ENCODE results near the gene SLC35F3. TPM values are rescaled to one million over a fixed set of nuclear protein-coding genes. Genes with fewer than 3 reads are reported as not detected.

Gene SLC35F3
- total RNA-seq, 1 donor from 2014 or later, result 2.7 TPM

DNA sequence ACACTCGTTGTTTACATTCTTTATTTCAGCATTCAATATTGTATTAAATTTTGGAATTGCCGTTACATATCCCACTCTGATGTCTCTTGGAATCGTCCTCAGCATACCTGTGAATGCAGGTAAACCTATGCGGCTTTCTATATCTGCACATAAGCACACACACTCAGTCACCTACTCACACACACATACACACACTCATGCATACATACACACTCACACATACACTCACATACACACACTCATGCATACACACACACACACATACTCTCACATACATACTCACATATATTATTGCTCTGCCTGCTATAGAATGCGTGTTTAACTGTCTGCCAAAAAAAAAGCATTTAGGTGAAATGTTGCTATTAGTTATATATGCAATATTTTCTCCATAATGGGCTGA is 415.6 kb downstream of the SLC35F3 start:
- no peak for DNase-seq (ENCODE audit: low read depth)

DNA sequence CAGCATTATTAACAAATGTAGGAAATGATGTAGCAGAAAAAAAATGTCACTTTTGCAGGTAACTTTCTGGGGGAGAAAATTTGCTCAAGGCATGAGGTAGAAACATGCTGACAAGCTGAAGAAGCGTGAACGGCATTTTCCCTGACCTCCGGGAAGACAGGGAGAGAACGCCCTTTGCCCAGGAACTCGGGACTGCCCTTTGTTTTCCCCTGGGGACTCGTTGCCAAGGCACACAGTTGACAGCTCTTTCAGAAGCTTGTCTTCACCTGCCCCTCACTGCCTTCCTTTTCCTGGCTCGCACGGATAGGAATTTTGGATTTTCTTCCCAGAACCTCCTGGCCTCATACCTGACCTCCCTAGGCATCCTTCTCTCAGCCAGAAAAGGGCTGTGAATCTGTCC is 416.1 kb downstream of the SLC35F3 start:
- DNase-seq (ENCODE audit: low read depth), result no peak

DNA sequence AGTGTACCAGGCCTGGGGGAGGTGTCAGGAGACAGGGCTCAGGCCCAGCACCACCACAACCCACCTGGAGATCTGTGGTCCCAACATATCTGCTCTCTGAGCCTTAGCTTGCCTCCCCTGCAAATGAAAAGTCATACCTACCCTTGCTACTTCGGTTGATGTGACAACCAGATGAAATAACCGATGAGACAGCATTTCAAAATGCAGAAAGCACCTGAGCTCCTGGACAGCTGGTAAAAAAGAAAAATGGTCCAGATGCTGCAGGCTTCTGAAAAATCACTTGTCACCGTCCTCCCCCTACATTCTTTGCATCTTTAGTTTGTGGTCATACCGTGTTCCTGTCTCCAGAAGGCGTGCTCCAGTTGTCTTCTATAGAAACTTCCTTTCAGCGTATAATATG is 416.8 kb downstream of the SLC35F3 start:
- DNase-seq (ENCODE audit: low read depth), result no peak

DNA sequence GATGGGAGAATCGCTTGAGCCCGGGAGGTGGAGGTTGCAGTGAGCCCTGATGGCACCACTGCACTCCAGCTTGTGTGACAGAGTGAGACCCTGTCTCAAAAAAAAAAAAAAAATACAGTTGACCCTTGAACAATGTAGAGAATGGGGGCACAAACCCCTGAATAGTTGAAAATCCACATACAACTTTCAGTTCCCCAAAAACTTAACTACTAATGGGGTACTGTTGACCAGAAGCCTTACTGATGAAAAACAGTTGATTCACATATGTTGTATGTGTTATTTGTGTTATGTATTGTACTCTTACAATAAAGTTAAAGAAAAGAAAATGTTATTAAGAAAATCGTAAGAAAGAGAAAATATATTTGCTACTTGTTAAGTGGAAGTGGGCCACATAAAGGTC is 417.6 kb downstream of the SLC35F3 start:
- DNase-seq (ENCODE audit: low read depth), result no peak

DNA sequence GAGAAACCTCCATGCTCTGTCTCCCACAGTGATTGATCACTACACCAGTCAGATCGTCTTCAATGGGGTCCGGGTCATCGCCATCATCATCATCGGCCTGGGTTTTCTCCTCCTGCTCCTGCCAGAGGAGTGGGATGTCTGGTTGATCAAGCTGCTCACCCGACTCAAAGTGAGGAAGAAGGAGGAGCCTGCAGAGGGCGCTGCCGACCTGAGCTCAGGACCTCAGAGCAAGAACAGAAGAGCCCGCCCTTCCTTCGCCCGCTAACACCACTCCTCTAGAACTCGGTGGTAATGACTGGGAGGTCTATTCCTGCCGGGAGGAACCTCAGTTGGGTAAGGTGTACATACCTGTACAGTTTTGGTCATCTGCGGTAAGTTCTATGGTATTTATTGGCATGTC is 418.5 kb downstream of the SLC35F3 start:
- DNase-seq (ENCODE audit: low read depth), result no peak

DNA sequence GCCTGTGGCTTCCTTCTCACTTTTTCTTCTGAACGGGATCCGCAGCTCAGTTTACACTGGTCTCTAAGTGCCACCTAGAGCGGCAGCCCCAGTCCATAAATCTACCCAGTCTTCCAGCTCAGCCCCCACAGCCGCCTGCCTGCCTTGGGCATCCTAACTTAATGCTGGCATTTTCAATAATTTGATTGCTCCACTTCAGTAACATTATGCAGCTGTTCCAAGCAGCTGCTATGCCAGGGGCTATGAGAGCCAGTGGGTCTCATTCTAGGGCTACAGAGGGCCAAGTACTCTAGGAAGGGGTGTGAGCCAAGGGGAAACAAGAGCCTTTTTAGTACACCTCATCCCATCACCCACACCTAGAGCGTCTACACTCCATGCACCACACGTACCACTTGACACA is 420.3 kb downstream of the SLC35F3 start:
- DNase-seq (ENCODE audit: low read depth), result no peak

DNA sequence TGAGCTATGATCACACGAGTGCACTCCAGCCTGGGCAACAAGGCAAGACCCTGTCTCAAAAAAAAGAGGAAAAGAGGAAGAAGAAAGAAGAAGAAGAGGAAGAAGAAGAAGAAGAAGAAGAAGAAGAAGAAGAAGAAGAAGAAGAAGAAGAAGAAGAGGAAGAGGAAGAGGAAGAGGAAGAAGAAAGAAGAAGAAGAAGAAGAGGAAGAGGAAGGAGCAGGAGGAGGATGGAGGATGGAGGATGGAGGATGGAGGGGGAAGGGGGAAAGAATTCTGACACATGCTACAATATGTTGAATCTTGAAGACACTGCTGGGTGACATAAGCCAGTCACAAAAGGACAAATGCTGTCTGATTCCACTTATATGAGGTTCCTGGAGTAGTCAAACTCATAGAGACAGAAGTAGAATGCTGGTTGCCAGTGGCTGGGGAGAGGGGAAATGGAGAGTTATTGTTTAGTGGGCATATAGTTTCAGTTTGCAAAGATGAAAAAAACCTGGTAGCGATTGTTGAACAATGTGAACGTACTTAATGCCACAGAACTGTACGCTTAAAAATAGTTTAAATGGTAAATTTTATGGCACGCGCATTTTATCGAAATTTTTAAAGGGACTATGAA is 421.5 kb downstream of the SLC35F3 start:
- no peak for DNase-seq (ENCODE audit: low read depth)

DNA sequence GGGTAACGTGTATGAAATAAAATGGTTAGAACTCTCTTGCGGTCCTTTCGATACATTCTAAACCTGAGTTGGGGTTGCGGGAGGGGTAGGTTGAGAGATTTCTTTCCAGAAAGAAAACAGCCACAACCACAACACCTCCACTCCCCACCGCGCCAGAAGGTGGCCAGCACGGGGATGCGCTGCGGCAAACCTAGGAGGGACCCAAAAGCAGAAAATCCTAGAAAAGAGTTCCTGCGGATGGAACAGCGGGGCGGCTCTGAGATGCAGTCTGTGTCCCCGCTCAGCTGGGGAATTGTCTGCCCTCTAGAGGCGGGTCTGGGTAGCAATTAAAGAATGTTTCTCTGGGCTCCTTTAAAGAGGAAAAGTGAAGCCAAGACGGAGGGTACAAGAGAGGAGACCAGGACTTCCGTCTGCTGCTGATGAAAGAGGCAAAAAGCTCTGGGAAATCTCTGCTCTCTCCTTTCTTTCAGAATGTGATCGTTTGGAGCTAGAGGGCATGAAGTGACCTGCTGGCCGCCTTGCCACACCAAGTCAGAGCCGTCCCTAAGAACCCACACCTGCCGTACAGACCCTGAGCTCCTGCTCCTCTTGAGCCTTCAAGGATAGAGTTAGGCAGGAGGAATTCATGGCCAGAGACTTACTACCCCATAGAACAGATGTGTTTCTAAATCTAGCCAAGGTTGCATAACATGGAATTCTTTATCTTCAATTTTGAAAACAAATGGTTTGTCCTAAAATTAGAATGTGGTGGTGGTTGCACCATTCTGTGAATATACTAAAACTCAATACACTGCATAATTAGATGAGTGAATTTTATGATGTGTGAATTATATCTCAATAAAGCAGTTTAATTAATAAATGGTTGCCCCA is 422.3 kb downstream of the SLC35F3 start:
- DNase-seq (ENCODE audit: low read depth), result peak; percentile 29

DNA sequence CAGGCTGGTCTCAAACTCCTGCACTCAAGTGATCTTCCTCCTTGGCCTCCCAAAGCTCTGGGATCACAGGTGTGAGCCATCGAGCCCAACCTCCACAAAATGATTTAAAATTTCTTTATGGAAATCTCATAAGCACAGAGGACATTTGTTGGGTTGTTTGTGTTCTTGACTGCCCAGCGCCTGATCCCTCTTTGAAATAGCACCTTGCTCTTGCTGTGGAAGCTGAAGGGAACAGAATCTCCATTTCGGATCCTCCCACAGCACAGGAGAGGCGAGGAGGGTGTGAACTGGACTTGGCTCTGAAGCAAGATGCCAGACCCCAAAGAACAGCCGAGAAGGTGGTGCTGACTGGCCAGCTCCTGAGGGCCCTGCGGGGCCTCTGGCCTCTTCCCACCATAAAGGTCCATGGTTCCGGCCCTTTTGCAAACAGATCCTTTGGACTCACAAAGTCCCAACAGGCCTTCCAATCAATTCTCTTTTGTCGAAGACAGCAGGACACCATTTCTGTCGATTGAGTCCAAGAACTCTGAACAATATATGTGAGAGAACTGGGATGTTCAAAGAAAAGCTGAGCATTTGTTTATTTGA is 423.2 kb downstream of the SLC35F3 start:
- no peak for DNase-seq (ENCODE audit: low read depth)

DNA sequence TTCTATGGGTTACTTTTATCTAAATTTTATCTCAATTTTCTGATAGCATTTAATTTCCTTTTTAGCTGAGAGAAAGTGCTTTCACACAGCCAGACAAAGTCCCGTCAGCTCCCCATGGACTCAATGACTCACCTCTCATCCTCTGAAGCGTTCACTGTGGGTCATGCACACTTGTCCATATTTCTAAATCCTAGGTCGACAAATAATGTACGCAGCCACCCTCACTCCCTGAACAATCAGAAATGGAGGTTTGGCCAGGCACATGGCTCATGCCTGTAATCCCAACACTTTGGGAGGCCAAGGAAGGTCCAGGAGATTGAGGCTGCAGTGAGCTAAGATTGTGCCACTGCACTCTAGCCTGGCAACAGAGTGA is 426.4 kb downstream of the SLC35F3 start:
- no peak for DNase-seq (ENCODE audit: low read depth)

DNA sequence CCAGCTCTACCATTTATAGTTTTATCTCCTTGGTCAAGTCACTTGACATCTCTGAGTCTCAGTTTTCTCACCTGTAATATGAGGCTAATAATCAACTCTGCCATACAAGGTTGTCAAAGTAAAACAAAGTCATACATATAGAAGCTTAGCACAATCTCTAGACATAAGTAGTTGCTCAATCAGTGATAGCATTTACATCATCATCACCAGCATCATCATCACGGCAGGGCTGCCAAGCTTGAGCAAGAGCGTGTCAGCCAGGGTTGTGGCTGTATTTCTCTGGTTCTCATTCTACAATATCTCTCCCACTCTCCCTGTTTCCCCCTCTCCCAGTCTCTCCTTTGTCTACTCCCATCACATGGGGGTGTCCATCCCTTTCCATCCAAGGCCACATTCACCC is 427.0 kb downstream of the SLC35F3 start:
- no peak for DNase-seq (ENCODE audit: low read depth)

DNA sequence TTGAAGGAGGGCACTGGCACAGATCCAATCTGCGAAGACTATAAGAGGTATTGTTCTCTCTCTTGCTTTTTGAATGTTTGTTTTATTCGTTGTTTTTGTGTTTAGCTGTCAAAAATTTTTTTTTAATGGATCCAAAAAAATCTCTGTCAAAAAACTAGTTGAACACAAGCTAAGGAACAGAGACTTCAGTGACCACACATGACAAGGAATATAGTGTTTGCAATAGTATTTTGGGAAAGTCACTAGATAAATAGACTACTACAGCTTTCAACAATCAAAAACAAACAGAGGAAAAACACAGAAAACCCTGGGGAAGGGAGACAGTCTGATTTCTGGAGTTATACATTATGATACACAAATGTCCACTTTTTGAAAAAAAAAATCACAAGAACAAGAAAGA is 431.9 kb downstream of the SLC35F3 start:
- no peak for DNase-seq (ENCODE audit: low read depth)

DNA sequence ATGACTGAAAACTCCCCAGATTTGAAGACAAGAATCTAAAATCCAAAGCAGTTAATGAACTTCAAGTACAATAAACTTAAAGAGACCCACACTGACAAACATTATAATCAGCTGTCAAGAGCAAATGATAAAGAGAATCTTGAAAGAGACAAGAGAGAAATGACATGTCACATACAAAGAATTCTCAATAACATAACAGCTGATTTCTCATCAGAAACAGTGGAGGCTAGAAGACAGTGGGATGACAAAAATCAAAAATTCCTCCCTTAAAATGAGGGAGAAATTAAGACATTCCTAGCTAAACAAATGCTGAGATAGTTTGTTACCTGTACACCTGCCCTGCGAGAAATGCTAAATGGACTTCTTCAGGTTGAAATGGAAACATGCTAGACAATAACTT is 432.8 kb downstream of the SLC35F3 start:
- no peak for DNase-seq (ENCODE audit: low read depth)

DNA sequence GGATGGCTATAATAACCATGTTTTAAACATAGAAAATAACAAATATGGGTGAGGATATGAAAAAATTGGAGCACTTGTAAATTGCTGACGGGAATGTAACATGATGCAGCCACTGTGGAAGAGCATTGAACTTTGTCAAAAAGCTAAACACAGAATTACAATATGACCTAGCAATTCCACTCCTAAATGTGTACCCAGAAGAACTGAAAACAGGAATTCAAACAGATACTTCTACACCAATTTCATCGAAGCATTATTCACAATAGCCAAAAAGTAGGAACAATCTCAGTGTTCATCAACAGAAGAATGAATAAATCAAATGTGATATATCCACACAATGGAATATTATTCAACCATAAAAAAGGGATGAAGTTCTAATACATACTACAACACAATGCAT is 436.1 kb downstream of the SLC35F3 start:
- DNase-seq (ENCODE audit: low read depth), result no peak

DNA sequence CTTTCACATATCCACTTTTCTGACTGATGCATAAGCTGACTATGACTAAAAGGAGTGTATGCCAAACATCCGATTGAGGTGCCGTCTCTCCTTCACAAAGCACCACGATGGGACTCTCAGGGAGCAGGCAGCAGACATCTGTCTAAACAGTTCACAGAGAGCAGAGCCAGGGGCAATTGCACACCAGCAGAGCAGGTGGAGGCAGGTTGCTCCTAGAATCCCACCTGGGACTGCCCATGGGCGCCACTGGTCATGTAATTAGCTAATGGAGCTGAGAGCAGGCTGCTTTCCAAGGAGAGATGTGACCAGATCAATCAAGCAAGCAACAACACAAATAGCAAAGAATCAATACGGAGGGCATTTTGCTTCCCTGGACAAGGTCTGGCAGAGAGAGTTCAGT is 438.3 kb downstream of the SLC35F3 start:
- DNase-seq (ENCODE audit: low read depth), result no peak

DNA sequence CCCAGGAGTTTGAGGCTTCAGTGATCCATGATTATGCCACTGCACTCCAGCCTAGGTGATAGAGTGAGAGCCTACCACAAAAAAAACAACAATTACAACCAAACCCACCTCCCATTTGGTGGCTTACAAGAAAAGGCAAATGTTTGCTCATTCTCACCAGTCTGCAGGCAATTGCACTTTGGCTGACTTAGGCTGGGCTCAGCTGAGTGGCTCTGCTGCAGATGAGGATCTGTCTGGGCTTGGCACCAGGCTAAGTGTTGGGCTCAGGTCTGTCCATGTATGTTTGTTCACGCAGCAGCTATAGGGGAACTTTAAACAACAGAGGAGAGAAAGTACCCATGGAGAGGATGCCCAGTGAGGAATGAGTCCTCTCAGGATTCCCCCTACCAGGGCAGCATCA is 440.8 kb downstream of the SLC35F3 start:
- no peak for DNase-seq (ENCODE audit: low read depth)

DNA sequence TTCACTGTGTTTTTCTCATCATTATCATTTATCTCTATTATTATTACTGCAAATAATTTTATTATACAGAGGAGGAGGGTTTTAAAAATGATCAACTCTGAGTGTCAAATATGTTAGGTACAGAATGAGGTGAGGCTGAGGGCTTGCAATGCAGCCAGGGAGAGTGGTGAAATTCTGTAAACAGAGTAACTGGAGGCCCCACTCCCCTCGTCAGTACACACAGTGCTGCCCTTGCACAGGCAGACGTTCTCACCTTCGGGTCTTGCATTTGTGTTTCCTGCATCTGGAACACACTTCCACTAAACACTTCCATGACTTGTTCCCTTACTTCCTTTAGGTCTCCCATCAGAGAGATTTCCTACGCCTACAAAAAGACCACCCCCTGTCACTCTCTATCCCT is 444.5 kb downstream of the SLC35F3 start:
- no peak for DNase-seq (ENCODE audit: low read depth)

DNA sequence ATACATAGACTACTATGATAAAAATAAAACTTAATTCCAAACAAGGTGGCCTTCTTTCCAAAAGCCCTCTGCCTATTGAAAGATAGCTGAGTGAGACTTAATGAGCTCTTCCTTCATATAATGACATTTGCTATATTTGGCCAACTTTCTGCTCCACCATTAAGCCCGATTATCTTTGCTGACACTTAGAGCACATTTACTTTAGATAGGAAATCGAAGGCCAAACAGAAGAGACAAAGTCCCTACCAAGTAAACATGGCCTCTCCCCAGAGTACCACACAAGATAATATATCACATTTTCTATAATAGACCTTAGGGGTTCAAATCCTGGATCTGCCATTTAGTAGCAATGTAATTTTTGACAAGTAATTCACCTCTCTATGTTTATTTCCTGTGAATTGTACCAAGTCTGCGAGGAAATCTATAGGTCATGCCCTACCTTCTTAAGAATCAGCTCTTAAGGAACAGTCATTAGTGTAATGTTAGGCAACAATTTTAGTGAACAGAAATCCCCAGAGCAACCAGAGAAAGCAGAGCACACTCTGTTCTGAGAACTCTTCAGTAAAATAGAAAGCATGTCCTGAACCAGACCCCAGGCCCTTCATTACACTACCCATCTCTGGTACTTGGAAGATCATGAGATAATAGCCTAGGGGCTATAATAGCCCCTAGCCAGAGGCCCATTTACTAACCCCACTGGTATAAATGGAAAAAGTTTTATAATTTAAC is 451.5 kb downstream of the SLC35F3 start:
- no peak for DNase-seq (ENCODE audit: low read depth)

DNA sequence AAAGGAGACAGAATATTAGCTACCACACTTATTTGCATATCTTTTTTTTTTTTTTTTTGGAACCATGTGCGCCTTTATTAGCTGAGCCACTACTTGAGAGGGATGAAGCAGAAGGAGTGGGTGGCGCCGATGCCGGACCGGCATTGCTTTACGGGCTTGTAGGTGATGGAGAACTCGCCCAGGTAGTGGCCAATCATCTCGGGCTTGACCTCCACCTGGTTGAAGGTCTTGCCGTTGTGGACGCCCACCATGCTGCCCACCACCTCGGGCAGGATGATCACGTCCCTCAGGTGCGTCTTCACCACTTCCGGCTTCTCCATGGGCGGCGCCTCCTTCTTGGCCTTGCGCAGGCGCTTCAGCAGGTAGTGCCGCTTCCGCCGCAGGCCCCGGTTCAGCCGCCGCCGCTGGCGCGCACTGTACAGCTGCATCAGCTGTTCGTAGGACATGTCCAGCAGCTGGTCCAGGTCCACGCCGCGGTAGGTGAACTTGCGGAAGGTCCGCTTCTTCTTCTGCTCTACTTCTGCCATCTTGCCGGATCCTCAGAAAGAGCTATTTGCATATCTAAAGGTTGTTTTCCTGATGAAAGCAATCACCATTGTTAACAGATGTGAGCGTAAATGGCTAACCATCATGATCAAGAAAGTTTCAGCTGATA is 452.3 kb downstream of the SLC35F3 start:
- DNase-seq (ENCODE audit: low read depth), result peak; percentile 30

DNA sequence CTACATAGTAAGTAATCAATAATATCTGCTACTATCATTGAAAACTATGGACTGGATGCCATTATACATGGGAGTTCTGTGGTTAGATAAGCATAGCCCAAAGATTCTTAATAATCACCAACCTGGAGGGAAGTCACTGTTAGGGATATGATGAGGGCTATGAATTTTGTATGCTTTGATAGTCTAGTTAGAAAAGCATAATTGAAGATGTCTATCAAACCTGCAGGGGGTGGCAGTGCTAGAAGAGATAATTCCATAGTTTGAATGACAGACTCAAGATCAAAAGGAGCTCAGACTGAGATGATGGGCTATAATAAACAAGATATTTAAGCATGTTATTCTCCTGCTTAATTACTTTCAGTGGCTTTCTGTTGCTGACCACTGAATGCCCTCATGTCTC is 453.4 kb downstream of the SLC35F3 start:
- no peak for DNase-seq (ENCODE audit: low read depth)

DNA sequence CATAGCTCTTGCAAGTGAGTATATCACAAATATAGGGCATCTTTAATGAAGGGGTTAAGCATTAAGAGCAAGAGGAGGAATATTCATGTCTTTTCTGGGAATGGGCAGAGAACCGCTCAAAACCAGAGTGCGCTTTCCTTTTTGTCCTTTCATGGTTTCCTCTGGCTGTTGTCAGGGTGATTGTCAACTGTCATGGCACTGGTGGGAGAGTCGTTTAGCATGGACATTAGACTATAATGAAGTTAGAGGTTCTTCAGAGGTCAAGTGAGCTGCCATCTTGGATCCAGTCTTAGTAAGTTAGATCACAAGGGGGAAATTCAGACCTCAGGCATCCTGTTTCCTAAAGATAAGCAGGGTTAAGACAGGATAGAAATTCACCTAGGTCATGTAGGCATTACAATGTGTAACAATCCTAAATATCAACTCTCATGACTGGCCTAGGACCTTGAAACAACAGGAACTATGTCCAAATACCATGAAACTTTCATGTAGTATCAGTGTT is 456.7 kb downstream of the SLC35F3 start:
- DNase-seq (ENCODE audit: low read depth), result no peak

DNA sequence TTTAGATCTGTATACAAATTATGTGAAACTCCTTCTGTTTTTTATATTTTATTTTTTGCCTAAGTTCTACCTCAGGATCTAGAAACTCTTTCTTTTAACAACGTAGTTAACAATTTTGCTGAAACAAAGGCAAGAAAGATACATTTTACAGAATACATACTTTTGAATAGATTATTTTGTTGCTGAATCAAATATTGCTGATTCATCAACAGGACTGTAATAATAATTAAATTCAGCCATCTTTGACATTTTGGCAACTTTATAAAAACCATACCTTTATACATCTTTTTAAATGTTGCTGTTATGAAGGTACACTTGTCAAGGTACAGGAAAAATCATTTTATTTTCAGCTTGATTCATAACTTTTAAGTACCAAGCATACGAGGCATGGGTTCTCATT is 458.1 kb downstream of the SLC35F3 start:
- DNase-seq (ENCODE audit: low read depth), result no peak
